Measurements from ENCODE around the gene SPSB4.

SPSB4 gene

DNA sequence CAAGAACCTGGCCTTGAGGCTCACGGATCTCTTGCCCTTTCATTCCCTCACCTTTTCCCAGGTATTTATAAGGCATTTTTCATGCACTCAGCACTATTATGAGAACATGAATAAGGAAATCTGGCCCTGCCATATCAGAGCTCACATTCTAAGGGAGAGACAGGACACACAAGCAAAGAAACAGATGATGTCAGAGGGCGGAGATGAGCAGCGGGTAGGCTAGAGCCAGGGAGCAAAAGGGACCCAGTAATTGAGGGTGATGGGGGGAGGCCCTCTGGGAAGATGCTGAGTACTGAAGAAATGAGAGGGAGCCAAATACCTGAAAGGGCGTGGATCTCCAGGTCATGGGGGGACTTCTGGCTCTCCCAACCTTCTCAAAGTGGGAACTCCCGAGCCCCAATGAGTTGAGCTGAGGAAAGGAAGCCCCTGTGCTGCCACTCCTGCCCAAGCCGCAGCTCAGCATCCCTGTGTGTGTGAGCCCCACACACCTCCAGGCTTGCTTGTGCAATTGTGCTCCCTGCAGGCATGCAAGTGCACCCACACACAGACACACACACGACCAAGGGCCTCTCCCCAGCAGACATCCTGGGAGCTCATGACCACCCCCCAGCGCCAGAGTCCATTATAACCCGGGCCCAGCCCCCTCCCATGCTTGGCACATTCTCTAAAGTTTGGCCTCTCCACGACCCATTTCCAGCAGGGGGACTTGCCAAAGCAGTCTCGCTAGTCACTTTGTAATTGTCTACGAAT lies 99.1 kb downstream of the SPSB4 start:
- H3K4me3 ChIP-seq (ENCODE audit: low read depth in 1 of 2, low read length in 1 of 2), result no peak overlapping the region
- TF ChIP-seq, protein P1, sequence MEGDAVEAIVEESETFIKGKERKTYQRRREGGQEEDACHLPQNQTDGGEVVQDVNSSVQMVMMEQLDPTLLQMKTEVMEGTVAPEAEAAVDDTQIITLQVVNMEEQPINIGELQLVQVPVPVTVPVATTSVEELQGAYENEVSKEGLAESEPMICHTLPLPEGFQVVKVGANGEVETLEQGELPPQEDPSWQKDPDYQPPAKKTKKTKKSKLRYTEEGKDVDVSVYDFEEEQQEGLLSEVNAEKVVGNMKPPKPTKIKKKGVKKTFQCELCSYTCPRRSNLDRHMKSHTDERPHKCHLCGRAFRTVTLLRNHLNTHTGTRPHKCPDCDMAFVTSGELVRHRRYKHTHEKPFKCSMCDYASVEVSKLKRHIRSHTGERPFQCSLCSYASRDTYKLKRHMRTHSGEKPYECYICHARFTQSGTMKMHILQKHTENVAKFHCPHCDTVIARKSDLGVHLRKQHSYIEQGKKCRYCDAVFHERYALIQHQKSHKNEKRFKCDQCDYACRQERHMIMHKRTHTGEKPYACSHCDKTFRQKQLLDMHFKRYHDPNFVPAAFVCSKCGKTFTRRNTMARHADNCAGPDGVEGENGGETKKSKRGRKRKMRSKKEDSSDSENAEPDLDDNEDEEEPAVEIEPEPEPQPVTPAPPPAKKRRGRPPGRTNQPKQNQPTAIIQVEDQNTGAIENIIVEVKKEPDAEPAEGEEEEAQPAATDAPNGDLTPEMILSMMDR (IDR thresholded peaks at IDR 0.05), result no peak
- no peaks in the 10 kb centered on the region for H3K4me1 ChIP-seq (ENCODE audit: control insufficient read depth in 1 of 2, insufficient read depth in 1 of 2, low read depth in 1 of 2, low read length in 1 of 2)
- H3K27me3 ChIP-seq, result no peaks in the 10 kb centered on the region
- no peak overlapping the region for H3K27ac ChIP-seq
- H3K9me3 ChIP-seq, result no peaks in the 10 kb centered on the region
- H3K36me3 ChIP-seq, result no peaks in the 10 kb centered on the region

- no peaks in the 10 kb centered on the region for H3K27me3 ChIP-seq
- H3K4me1 ChIP-seq (ENCODE audit: control insufficient read depth in 1 of 2, insufficient read depth in 1 of 2, low read depth in 1 of 2, low read length in 1 of 2), result no peaks in the 10 kb centered on the region
- no peaks in the 10 kb centered on the region for H3K36me3 ChIP-seq
- H3K9me3 ChIP-seq, result no peaks in the 10 kb centered on the region
- H3K4me3 ChIP-seq (ENCODE audit: low read depth in 1 of 2, low read length in 1 of 2), result no peak overlapping the region
- TF ChIP-seq, protein P1 (IDR thresholded peaks at IDR 0.05), result no peak
- no peak overlapping the region for H3K27ac ChIP-seq
Measured at GRCh38 chr3:141150931-141151330, 99.8 kb downstream of the SPSB4 start.

- H3K4me1 ChIP-seq (ENCODE audit: control insufficient read depth in 1 of 2, insufficient read depth in 1 of 2, low read depth in 1 of 2, low read length in 1 of 2), result no peaks in the 10 kb centered on the region
- TF ChIP-seq, protein P1 (IDR thresholded peaks at IDR 0.05), result no peak
- no peaks in the 10 kb centered on the region for H3K27me3 ChIP-seq
- no peak overlapping the region for H3K27ac ChIP-seq
- no peaks in the 10 kb centered on the region for H3K9me3 ChIP-seq
- H3K36me3 ChIP-seq, result no peaks in the 10 kb centered on the region
- H3K4me3 ChIP-seq (ENCODE audit: low read depth in 1 of 2, low read length in 1 of 2), result no peak overlapping the region
Measured at GRCh38 chr3:141151439-141151838, 100.3 kb downstream of the SPSB4 start.

- Histone ChIP-seq H3K4me3 (ENCODE audit: low read depth in 1 of 2, low read length in 1 of 2) (no peak overlapping the region), H3K27ac (no peak overlapping the region)
- TF ChIP-seq, protein P1 (IDR thresholded peaks at IDR 0.05), result no peak
Measured at GRCh38 chr3:141152130-141152529, 101.0 kb downstream of the SPSB4 start.

DNA sequence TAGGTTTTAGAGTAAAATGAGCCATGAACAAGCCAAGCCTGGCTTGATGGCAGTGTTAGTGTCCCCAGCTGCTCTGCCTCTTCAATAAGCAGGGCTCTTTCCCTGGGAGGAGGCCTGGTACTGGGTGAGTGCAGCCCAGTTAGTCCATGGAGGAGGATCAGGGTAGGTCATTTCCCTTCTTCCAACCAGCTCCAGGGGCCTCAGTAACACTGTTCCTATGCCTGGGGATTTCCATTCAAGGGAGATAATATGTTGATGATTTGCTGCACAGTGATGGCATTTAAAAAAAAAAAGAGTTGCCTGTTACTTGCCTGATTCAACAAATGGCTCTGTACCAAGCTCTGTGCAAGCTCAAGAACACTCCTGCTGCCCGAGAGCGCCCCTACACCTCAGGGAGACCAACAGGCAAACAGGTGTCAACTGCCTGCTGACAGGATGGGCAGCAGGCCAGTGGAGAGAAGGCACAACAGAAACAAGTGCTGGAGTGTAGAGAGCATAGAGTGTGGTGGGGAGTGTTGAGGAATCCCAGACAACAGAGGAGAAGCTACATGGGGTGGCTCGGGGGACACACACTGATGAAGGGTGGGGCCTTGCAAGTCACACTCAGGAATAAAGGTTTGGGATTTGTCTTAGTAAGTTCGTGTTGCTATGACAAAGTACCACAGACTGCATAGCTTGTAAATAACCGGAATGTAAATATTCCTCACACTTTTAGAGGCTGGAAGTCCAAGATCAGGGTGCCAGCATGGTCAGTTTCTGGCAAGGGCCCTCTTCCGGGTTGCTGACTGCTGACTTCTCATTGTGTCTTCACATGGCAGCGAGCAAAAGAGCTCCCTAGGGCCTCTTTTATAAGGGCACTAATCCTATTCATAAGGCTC lies 101.9 kb downstream of the SPSB4 start:
- Histone ChIP-seq H3K27ac (no peak overlapping the region), H3K9me3 (no peaks in the 10 kb centered on the region), H3K4me3 (ENCODE audit: low read depth in 1 of 2, low read length in 1 of 2) (no peak overlapping the region), H3K4me1 (ENCODE audit: control insufficient read depth in 1 of 2, insufficient read depth in 1 of 2, low read depth in 1 of 2, low read length in 1 of 2) (no peaks in the 10 kb centered on the region), H3K36me3 (no peaks in the 10 kb centered on the region), H3K27me3 (no peaks in the 10 kb centered on the region)
- TF ChIP-seq, protein P1 (IDR thresholded peaks at IDR 0.05), result no peak

More at GRCh38 chr3:141152130-141152529, 101.0 kb downstream of the SPSB4 start:
- Histone ChIP-seq H3K36me3 (no peaks in the 10 kb centered on the region), H3K27me3 (no peaks in the 10 kb centered on the region), H3K9me3 (no peaks in the 10 kb centered on the region), H3K4me1 (ENCODE audit: control insufficient read depth in 1 of 2, insufficient read depth in 1 of 2, low read depth in 1 of 2, low read length in 1 of 2) (no peaks in the 10 kb centered on the region)

Data from neutrophil (primary cell).